Eye (tissue), 1 donor: Measurements from ENCODE around the gene SLC47A2.

Experiments used
- DNase-seq: peaks from one replicate; pipeline ENCODE4 v3.0.0-alpha.2; 2015

SLC47A2 gene

GRCh38 chr17:19664136-19664820 lies 52.1 kb downstream of the SLC47A2 start:
- no peak for DNase-seq

DNA sequence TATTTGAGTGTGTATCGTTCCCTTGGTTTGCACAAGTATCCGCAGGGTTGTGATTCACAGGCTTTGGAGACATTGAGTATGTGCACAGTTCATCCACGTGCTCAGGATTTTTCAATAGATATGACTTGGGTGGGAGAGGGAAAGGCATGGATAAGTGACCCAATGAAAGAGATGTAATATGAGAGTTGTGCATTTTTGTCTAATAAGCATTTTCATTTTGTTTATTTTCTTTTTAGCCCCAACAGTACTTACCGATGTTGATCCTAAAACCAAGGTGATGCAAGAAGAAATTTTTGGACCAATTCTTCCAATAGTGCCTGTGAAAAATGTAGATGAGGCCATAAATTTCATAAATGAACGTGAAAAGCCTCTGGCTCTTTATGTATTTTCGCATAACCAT lies 53.3 kb downstream of the SLC47A2 start:
- no peak for DNase-seq

- no peak for DNase-seq
Measured at GRCh38 chr17:19661121-19661520, 55.3 kb downstream of the SLC47A2 start.

- DNase-seq: no peak
Measured at GRCh38 chr17:19660219-19660870, 56.0 kb downstream of the SLC47A2 start.

GRCh38 chr17:19659366-19660177 lies 56.8 kb downstream of the SLC47A2 start:
- no peak for DNase-seq

- no peak for DNase-seq
Measured at GRCh38 chr17:19656851-19657581, 59.4 kb downstream of the SLC47A2 start.

- DNase-seq: no peak
Measured at GRCh38 chr17:19656336-19656735, 60.0 kb downstream of the SLC47A2 start.

GRCh38 chr17:19654896-19655295 lies 61.5 kb downstream of the SLC47A2 start:
- DNase-seq: no peak

GRCh38 chr17:19654342-19654886 lies 62.0 kb downstream of the SLC47A2 start:
- no peak for DNase-seq

DNA sequence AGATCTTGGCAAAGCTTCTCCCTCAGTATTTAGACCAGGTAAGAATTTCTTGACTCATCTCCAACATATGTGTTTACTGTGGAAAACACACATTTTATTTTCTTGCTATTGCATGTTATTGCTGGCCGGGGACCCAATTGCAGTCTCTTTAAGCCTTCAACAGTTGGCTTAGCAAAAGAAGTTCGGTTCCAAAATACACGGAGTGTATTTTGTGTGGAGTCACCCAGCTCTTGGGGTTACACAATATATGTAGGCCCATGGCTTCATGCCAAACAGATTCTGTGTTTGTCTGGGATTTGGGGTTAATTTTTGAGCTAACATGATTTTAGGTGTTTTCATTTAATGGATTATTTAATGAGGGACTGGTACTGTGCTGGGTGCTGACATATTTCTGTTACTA lies 63.8 kb downstream of the SLC47A2 start:
- no peak for DNase-seq

DNA sequence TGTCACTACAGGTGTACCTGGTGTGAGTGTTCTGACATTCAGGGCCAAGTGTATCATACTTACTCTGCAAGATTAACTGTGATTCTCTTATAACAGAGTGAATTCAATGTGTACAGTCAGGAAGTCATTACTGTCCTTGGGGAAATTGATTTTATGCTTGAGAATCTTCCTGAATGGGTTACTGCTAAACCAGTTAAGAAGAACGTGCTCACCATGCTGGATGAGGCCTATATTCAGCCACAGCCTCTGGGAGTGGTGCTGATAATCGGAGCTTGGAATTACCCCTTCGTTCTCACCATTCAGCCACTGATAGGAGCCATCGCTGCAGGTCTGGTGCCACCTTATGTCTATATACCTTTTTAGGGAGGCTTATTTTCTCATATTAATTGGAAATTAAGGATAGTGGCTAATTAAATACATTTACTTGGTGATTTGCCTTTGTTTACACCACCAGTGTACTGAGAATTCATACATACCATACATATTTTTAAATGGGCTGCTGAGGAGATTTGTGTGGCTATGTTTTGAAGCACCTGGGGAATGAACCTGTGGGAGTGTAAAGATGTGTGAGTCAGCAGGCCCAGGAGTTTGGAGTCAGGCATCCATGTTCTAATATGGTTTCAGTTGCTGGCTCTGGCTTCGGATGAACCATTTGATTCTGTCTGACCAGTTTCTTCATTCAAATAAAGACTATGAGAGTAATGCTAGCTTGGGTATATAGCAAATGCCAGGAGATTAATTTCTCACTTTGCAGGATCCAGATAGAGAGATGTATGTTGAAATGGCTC lies 64.7 kb downstream of the SLC47A2 start:
- DNase-seq: no peak

GRCh38 chr17:19650826-19651225 lies 65.6 kb downstream of the SLC47A2 start:
- DNase-seq: no peak

DNA sequence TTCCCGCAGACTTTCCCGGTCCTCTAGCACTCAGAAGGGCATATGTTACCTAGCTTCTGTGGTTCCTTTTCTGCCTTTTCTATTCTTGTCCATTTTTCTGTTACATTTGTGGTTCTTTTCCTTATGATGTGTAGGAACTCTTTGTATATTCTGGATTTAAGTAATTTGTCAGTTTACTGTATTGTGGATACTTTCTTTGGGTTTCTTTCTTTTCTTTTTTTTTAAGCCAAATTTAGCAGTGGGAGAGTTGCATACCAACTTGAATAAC lies 67.2 kb downstream of the SLC47A2 start:
- no peak for DNase-seq

DNA sequence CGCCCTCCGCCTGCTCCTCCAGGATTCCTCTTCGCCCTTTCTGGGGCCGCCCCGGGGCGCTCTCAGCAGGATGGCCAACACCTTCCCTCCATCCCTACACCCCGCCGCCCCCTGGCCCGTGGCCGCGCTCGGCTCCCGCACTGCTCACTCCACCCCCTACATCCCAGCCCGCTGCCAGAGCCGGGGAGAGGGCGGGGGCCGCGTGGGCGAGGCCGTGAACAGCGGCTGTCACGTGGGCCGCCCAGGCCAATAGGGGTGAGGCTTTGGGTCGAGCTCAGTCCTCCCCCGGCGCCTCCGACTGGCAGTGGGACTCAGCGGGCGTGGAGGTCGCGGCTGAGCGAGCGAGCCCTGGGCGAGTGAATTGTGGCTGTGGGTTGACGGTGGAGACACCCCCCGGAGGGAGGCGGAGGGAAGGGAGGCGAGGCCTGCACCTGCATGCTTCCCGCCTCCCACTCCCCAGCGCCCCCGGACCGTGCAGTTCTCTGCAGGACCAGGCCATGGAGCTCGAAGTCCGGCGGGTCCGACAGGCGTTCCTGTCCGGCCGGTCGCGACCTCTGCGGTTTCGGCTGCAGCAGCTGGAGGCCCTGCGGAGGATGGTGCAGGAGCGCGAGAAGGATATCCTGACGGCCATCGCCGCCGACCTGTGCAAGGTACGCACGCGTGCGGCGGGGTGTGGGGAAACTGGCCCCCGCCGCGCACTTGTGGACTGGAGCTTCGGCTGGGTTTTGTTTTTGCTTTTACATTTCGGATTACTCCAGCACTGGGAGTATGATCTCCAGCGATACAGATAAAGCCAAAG lies 67.7 kb downstream of the SLC47A2 start, which contains the start of gene ALDH3A2:
TSS of gene ALDH3A2 (plus strand) at position 277 of the 799 bp plus-strand sequence. CDS start at position 498, 221 bp downstream.
- DNase-seq: peak; percentile 98

DNA sequence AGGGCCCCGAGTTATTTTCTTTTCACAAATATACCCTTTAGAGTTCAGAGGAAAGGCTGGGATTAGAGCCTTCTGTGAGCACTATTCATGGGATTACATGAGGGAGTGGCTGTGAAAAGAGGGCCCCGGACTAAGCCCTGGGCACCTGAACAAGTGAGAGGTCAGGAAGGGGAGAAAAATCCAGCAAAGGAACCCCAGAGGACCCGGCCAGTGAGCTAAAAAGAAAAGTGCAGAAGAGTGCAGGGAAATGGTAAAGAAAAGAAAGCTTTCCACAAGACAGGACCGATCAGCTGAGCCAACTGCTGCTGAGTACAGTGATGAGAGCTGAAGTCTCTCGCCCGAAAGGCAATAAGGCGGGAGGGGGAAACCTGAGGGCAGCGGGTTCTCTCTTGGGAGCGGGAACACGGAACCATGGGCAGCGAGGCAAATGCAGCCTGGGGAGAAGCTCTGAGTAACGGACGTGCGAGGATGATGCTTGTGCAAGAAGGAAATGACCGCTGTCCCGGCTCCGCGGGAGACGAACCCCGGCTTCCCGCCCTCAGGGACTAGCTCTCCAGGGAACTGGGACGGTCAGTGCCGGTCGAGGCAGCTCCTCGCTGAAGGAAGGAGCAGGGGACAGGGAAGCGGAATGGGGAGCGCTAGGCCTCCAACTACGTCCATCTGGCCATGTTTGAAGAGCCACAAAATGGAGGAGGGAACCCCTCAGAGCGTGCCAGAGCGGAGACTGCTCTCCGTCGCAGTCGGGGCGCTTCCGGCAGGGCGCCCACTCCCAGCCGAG lies 68.5 kb downstream of the SLC47A2 start:
- DNase-seq: peak; percentile 87

GRCh38 chr17:19646788-19647696 lies 69.3 kb downstream of the SLC47A2 start:
- no peak for DNase-seq

GRCh38 chr17:19645734-19646201 lies 70.6 kb downstream of the SLC47A2 start:
- peak; percentile 51 for DNase-seq

DNA sequence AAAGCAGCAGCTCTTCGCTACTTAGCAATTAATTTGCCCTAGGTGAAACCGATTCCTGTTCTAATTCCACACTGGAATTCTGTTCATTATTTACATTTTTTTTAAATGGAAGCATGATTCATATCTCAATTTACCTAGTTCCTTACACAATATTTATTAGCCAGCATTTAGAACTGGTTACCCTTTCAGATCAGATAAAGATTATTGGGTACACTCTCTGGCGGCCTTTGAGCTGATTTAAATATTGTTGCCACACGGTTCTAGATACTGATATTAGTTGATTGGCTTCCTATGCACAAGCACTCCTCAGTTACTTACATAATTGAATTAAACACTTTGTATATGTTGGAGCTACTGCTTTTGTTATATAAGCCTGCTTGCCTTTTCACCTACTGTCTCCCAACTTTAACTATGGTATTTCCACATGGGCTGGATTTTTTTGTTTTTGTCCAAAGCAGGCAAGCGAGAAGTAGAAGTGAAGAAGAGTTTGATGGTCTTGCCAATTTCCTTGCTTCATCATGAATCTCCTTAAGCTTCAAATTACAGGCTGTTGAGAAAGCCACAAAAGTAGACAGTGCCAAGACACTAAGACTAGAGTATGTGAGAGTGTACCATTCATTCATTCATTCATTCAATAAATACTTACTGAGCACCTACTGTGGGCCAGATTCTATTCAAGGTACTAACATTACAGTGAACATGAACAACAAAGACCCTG lies 71.7 kb downstream of the SLC47A2 start:
- DNase-seq: no peak
